Progenitor cell of endocrine pancreas (in vitro differentiated cells): Measurements from ENCODE around the gene TLE5. TPM values are rescaled to one million over a fixed set of nuclear protein-coding genes. Genes with fewer than 3 reads are reported as not detected.
"Not testable (repeated sequence)": the region's sequence is repeated elsewhere in the genome, so short reads cannot be mapped to it uniquely, and the experiment has no call there.

Experiments
- DNase-seq: peaks from one replicate; pipeline ENCODE4 v3.0.0; 2021; ENCODE audit warnings: low spot score; ENCODE audit not compliant: unreplicated experiment
- H3K27ac Mint-ChIP-seq: 2 replicates; pipeline ENCODE4 v1.8.0; 2021; ENCODE audit warnings: mild to moderate bottlenecking, moderate library complexity, mixed read lengths
- H3K27me3 Mint-ChIP-seq: 2 replicates; pipeline ENCODE4 v1.8.0; 2021; ENCODE audit warnings: mixed read lengths
- H3K36me3 Mint-ChIP-seq: 2 replicates; pipeline ENCODE4 v1.8.0; 2022; ENCODE audit warnings: mixed read lengths; ENCODE audit not compliant: insufficient read depth
- H3K4me1 Mint-ChIP-seq: 2 replicates; pipeline ENCODE4 v1.8.0; 2021; ENCODE audit warnings: low read depth, mixed read lengths
- H3K4me3 Mint-ChIP-seq: 2 replicates; pipeline ENCODE4 v1.8.0; 2021; ENCODE audit warnings: low read depth, mild to moderate bottlenecking, moderate library complexity, mixed read lengths
- H3K9me3 Mint-ChIP-seq: 2 replicates; pipeline ENCODE4 v1.8.0; 2021; ENCODE audit warnings: low read depth, mixed read lengths
- total RNA-seq: library from RNA; stranded (reverse); gene quantifications from 2 replicates; pipeline ENCODE4 v1.2.1, GENCODE V29; 2021
- TF ChIP-seq, protein P1 (sequence below): fragments of 200-600 bp; sonication (generic); IDR thresholded peaks from one replicate; pipeline ENCODE4 v1.5.0; 2021; ENCODE audit warnings: antibody characterized with exemption, mild to moderate bottlenecking; ENCODE audit not compliant: unreplicated experiment

Gene TLE5
- total RNA-seq, 1 donor from 2014 or later = 507 TPM

DNA sequence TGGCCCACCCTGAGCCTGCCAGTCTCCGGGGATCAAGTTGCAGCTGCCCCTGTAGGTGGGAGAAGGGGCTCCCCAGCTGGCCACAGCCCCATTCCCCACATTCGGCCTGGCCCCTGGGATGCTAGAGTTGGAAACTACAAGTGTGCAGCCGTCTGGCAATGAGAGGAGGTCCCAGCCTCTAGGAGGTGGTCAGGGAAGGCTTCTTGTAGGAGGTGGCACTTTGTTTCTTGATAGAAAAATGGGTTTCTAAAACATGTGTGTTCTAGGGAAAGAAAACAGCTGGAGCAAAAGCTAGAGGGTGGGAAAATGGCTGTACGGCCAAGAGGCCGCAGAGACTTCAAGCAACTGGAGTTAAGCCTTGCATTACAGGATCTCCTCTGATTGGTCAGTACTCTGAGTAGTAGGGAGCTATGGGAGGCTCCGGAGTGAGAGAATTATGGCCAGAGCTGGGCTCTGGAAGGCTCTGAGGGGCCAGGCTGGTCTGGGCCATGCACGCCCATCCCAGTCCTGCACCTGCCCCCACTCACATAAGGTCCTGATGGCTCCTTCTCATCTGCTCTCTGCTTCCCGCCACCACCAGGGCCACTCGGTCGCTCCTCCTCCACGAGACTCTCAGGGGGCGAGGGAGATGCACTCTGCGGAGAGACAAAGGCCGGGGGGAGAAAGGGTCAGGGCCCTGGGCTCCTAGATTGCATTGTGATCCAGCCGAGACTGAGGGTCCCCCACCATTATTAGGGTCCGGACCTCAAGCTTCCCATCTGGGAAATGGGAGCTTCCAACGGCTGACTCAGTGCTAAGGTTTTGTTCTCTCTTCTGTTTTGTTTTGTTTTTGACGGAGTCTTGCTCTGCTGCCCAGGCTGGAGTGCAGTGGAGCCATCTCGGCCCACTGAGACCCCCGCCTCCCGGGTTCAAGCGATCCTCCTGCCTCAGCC, 46.9 kb downstream of the TLE5 start:
- TF ChIP-seq, protein P1, sequence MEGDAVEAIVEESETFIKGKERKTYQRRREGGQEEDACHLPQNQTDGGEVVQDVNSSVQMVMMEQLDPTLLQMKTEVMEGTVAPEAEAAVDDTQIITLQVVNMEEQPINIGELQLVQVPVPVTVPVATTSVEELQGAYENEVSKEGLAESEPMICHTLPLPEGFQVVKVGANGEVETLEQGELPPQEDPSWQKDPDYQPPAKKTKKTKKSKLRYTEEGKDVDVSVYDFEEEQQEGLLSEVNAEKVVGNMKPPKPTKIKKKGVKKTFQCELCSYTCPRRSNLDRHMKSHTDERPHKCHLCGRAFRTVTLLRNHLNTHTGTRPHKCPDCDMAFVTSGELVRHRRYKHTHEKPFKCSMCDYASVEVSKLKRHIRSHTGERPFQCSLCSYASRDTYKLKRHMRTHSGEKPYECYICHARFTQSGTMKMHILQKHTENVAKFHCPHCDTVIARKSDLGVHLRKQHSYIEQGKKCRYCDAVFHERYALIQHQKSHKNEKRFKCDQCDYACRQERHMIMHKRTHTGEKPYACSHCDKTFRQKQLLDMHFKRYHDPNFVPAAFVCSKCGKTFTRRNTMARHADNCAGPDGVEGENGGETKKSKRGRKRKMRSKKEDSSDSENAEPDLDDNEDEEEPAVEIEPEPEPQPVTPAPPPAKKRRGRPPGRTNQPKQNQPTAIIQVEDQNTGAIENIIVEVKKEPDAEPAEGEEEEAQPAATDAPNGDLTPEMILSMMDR = no peak
- H3K4me1 Mint-ChIP-seq = no peaks in the 10 kb centered on the region
- no peaks in the 10 kb centered on the region for H3K9me3 Mint-ChIP-seq
- no peak overlapping the region for H3K27ac Mint-ChIP-seq
- H3K36me3 Mint-ChIP-seq = peaks cover 25% of the 10 kb centered on the region
- no peak for DNase-seq
- no peak overlapping the region for H3K4me3 Mint-ChIP-seq
- no peaks in the 10 kb centered on the region for H3K27me3 Mint-ChIP-seq

DNA sequence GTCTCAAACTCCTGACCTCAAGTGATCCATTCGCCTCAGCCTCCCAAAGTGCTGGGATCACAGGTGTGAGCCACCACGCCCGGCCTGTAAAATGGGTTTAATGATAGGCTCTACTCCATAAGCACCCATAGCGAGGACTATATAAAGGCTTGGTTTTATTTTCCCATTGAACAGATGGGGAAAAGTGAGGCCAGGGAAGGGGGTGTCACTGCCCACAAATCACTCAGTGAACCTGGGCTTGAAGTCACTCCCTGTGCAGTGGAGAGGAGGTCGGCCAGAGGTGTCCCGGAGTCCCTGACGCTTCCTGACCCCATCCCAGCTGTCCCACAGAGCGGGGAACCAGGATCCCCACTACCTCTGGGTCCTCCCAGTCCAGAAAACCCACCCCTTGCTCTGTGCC, 48.2 kb downstream of the TLE5 start:
- H3K27ac Mint-ChIP-seq = no peak overlapping the region
- TF ChIP-seq, protein P1 = no peak
- no peaks in the 10 kb centered on the region for H3K27me3 Mint-ChIP-seq

DNA sequence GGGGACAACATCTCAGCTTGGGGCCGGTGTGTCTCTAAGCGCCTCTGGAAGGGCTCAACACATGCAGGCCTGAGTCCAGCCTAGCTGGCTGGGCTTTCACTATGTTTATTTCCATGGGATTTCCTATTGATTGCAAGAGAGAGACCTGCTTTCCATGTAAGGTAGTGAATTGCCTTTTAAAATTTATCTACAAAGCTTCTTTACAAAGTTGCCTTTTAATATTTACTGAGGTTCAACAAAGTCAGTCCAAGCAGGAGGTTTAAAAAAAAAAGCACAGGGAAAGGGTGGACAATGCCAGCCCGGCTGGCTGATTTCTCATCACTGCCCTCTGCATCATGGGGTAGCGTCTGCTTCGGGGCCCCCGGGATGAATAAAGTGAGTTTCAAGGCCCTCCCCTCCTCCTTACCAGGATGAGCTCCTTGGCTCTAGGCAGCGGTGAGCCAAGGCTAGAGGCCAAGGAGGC, 49.0 kb downstream of the TLE5 start:
- H3K27me3 Mint-ChIP-seq = no peaks in the 10 kb centered on the region
- H3K4me1 Mint-ChIP-seq = no peaks in the 10 kb centered on the region
- TF ChIP-seq, protein P1 = no peak
- H3K36me3 Mint-ChIP-seq = peaks cover 24% of the 10 kb centered on the region
- no peak for DNase-seq
- no peaks in the 10 kb centered on the region for H3K9me3 Mint-ChIP-seq
- peak overlapping the region; percentile 37 for H3K27ac Mint-ChIP-seq
- H3K4me3 Mint-ChIP-seq = no peak overlapping the region

More for the DNA sequence above, 48.2 kb downstream of the TLE5 start:
- Mint-ChIP-seq H3K4me3 (no peak overlapping the region), H3K4me1 (no peaks in the 10 kb centered on the region), H3K9me3 (no peaks in the 10 kb centered on the region), H3K36me3 (peaks cover 24% of the 10 kb centered on the region)
- no peak for DNase-seq

DNA sequence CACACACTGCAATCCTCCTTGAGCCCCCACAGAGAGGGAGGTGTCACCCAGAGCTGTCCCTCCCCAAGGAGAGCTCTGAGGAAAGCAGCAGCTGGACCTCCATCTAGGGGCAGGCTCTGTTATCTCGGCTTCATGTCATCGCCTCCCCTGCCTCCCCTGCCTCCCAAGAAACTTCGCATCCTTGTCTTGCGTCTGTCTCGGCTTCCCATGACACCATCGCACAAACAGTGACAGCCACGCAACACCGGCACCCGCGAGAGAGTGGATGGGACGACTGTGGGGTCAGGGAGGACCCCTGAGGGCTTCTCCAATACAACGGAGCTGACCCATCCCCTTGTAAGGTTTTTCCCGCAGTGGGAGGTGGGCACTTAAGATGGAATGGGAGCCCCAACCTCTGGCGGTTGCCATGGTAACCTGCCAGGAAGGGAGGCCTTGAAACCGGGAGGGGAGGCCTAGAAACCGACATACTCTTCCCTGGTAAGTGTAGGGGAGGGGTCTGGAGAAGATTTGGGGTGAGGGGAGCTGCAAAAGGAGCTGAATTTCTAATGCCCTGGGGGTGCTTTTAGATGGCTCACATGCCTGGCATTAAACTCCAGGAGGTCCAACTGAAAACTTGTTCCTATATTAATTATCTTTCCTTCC, 49.6 kb downstream of the TLE5 start:
- TF ChIP-seq, protein P1 = no peak
- H3K27ac Mint-ChIP-seq = peak overlapping the region; percentile 62
- DNase-seq = no peak
- H3K36me3 Mint-ChIP-seq = peaks cover 28% of the 10 kb centered on the region
- no peaks in the 10 kb centered on the region for H3K27me3 Mint-ChIP-seq
- H3K4me1 Mint-ChIP-seq = no peaks in the 10 kb centered on the region
- H3K9me3 Mint-ChIP-seq = no peaks in the 10 kb centered on the region
- no peak overlapping the region for H3K4me3 Mint-ChIP-seq

DNA sequence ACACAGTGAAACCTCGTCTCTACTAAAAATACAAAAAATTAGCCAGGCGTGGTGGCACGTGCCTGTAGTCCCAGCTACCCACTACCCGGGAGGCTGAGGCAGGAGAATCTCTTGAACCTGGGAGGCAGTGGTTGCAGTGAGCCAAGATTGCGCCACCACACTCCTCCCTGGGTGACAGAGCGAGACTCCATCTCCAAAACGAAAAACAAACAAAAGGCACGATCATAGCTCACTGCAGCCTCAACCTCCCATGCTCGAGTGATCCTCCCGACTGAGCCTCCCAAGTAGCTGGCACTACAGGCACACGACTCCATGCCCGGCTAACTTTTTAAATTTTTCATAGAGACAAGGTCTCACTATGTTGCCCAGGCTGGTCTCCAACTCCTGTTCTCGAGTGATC, 50.2 kb downstream of the TLE5 start:
- not testable (repeated sequence) for DNase-seq, H3K4me3 Mint-ChIP-seq, H3K9me3 Mint-ChIP-seq, H3K27ac Mint-ChIP-seq, H3K27me3 Mint-ChIP-seq, H3K4me1 Mint-ChIP-seq
- peaks cover 30% of the 10 kb centered on the region for H3K36me3 Mint-ChIP-seq
